Activated naive CD8-positive, alpha-beta T cell treated with anti-CD3 and anti-CD28 coated beads, Interleukin-2, amount 50 U/mL, for 24 hours (primary cell): ENCODE results near the gene NME7.

Source experiments
- ATAC-seq: fragments of 150-1000 bp; cut with Tn5 transposase; one replicate; pipeline ENCODE4 v1.10.0; 2021
- DNase-seq: peaks from one replicate; pipeline ENCODE4 v3.0.0; 2021
- H3K27ac Mint-ChIP-seq: one replicate; pipeline ENCODE4 v1.8.0; 2021; ENCODE audit warnings: mild to moderate bottlenecking, mixed read lengths
- H3K27me3 Mint-ChIP-seq: one replicate; pipeline ENCODE4 v1.8.0; 2021; ENCODE audit warnings: mixed read lengths
- H3K36me3 Mint-ChIP-seq: one replicate; pipeline ENCODE4 v1.8.0; 2021; ENCODE audit warnings: low read depth, mixed read lengths
- H3K4me1 Mint-ChIP-seq: one replicate; pipeline ENCODE4 v1.8.0; 2021; ENCODE audit warnings: mixed read lengths
- H3K4me3 Mint-ChIP-seq: one replicate; pipeline ENCODE4 v1.8.0; 2021; ENCODE audit warnings: mild to moderate bottlenecking, moderate library complexity, mixed read lengths
- H3K9me3 Mint-ChIP-seq: one replicate; pipeline ENCODE4 v1.8.0; 2021; ENCODE audit warnings: mixed read lengths

The NME7 gene

DNA sequence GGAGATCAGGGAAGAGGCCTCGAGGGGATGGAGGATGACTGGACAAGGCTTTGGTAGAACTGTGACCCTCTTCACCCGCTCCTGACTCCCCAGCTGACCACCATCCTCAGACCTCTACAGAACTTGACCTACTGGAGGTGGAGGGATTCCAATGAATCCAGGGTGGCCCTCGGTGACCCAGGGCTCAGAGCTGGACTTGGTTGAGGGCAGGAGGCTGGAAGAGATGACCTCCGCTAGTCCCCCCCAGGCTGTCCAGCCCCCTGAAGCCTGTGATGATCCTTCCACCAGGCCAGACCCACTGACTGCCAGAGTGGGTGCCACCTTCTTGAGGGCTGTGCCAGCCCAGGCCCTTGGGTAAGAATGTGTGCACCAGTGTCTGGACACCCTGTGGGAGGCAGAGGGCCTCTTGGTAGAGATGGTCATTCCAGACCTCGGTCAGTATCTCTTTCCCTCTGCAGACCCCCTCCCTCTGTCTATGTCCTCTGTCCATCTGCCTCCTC lies 216.2 kb downstream of the NME7 start:
- ATAC-seq (no peak), DNase-seq (no peak)
- no peaks in the 10 kb centered on the region for H3K9me3 Mint-ChIP-seq
- no peak overlapping the region for H3K27ac Mint-ChIP-seq
- peaks cover 3% of the 10 kb centered on the region for H3K36me3 Mint-ChIP-seq
- H3K4me3 Mint-ChIP-seq = no peak overlapping the region
- no peaks in the 10 kb centered on the region for H3K27me3 Mint-ChIP-seq
- no peaks in the 10 kb centered on the region for H3K4me1 Mint-ChIP-seq

DNA sequence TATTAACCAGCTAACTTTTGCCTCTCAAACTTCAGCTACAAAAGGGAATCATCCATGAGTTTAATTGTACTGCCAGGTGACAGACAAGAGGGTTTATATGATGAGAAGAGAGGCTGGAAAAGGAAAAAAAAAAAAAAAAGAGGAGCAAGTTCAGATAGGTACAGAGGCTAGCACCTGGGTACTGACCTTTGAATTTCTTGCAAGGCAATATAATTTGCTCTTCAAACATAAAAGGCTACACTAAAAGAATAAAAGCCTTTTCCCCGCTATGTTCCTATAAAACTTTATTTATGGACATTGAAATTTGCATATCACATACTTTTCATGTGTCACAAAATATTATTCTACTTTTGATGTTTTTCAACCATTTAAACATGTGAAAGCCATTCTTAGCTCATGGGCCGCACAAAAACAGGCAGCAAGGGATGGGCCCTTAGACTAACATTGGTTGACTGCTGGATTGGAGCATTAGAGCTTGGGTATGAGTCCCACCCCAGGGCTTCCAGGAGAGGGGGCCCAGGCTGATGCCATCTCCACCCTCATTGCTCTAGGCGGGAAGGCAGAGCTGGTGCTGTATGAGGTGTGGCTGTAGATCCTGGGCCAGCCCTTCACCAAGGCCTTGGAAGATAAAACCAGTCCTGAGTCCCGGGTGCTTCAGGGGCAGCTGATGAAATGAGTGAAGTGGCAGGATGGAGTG lies 216.8 kb downstream of the NME7 start:
- DNase-seq (no peak), ATAC-seq (no peak)
- Mint-ChIP-seq H3K27ac (no peak overlapping the region), H3K4me3 (no peak overlapping the region), H3K4me1 (no peaks in the 10 kb centered on the region), H3K36me3 (peaks cover 3% of the 10 kb centered on the region), H3K9me3 (no peaks in the 10 kb centered on the region), H3K27me3 (no peaks in the 10 kb centered on the region)

- no peak for DNase-seq
- H3K9me3 Mint-ChIP-seq = no peaks in the 10 kb centered on the region
- ATAC-seq = no peak
- no peaks in the 10 kb centered on the region for H3K36me3 Mint-ChIP-seq
- no peaks in the 10 kb centered on the region for H3K27me3 Mint-ChIP-seq
- no peaks in the 10 kb centered on the region for H3K4me1 Mint-ChIP-seq
- H3K27ac Mint-ChIP-seq = no peak overlapping the region
- H3K4me3 Mint-ChIP-seq = no peak overlapping the region
Observed at GRCh38 chr1:169149555-169150286, 217.9 kb downstream of the NME7 start.

DNA sequence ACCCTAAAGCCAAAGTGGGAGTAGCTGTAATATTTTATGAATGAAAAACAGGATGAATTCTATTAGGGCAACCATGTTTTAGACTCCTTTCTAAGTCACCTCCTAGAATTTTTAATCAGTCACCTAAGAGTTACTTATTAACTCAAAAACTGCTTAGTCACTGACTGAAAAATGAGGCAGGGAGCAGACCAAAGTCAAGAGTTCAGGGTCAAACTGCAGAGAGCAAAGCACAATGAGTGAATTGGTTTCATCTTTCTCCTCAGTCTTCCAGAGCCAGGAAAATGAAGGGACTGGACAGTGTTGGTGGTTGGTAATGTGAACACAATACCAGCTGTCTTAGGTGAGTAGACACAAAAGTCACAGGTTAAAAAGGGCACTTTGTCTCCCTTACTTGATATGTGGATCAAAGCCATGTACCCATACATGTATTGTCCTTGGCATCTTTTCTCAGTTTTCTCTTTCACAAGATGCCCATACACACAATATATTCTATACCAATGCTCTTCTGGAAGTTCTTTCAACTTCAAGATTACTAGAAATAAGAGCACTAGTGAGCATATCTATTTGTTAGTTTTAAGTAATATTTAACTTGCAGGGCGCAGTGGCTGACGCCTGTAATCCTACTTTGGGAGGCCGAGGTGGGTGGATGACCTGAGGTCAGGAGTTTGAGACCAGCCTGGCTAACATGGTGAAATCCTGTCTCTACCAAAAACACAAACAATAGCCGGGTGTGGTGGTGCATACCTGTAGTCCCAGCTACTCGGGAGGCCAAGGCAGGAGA lies 218.9 kb downstream of the NME7 start:
- ATAC-seq = no peak
- H3K36me3 Mint-ChIP-seq = no peaks in the 10 kb centered on the region
- no peak overlapping the region for H3K27ac Mint-ChIP-seq
- H3K9me3 Mint-ChIP-seq = no peaks in the 10 kb centered on the region
- H3K4me1 Mint-ChIP-seq = no peaks in the 10 kb centered on the region
- no peaks in the 10 kb centered on the region for H3K27me3 Mint-ChIP-seq
- no peak overlapping the region for H3K4me3 Mint-ChIP-seq
- no peak for DNase-seq

- Mint-ChIP-seq H3K9me3 (no peaks in the 10 kb centered on the region), H3K36me3 (no peaks in the 10 kb centered on the region), H3K4me3 (no peak overlapping the region), H3K27ac (no peak overlapping the region), H3K4me1 (no peaks in the 10 kb centered on the region), H3K27me3 (no peaks in the 10 kb centered on the region)
- DNase-seq (no peak), ATAC-seq (no peak)
Observed at GRCh38 chr1:169146576-169147214, 220.9 kb downstream of the NME7 start.

DNA sequence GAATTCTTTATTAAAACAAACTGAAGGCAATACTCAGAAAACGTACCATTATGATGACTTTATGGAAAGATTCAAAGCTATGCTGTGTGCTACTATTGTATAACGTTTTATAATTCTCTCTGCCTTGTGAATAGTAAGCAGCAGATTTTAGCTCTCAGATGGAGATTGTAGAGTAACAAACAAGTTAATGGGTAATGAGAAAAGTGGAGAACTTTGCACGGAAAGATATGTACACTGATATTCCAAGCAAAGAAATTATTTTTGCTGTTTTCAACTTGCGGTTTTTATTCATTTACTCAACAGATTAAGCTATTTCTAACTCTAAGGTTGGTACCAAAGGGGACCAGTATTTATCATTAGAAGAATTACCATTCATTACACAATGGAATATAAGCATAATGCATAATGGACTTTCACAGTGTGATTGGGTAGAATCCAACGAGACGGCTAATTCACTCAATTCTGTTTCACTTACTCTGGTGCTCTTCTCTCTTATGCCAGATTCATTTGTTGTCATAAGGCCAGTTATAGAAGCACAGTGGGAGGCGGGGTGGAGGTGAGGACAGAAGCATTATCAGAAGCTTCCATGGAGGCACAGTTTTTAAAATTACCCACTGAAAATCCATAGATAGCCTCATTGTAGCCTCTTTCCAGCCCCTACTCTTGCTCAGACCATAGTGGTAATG lies 222.5 kb downstream of the NME7 start:
- H3K4me1 Mint-ChIP-seq = peaks cover 4% of the 10 kb centered on the region
- no peak overlapping the region for H3K27ac Mint-ChIP-seq
- DNase-seq (no peak), ATAC-seq (no peak)
- H3K9me3 Mint-ChIP-seq = no peaks in the 10 kb centered on the region
- no peaks in the 10 kb centered on the region for H3K36me3 Mint-ChIP-seq
- H3K4me3 Mint-ChIP-seq = no peak overlapping the region
- H3K27me3 Mint-ChIP-seq = no peaks in the 10 kb centered on the region

DNA sequence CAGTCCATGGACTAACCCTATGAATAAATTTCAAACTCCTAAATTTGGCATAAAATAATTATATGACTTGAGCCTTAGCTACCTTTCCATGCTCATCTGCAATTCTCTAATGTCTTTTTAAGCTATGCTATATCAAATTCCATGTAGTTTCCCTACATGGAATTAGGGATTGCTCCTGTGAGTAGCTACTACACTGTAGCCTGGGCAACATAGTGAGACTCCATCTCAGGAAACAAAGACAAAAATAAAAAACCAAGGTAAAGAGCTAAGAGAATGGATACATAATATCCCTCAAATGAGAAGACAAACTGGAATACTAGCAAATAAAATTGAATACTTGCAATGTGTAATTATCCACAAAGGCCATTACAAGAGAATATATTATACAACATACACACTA lies 223.6 kb downstream of the NME7 start:
- ATAC-seq (no peak), DNase-seq (no peak)
- no peaks in the 10 kb centered on the region for H3K36me3 Mint-ChIP-seq
- peaks cover 12% of the 10 kb centered on the region for H3K4me1 Mint-ChIP-seq
- H3K27me3 Mint-ChIP-seq = no peaks in the 10 kb centered on the region
- no peaks in the 10 kb centered on the region for H3K9me3 Mint-ChIP-seq
- no peak overlapping the region for H3K4me3 Mint-ChIP-seq
- no peak overlapping the region for H3K27ac Mint-ChIP-seq

DNA sequence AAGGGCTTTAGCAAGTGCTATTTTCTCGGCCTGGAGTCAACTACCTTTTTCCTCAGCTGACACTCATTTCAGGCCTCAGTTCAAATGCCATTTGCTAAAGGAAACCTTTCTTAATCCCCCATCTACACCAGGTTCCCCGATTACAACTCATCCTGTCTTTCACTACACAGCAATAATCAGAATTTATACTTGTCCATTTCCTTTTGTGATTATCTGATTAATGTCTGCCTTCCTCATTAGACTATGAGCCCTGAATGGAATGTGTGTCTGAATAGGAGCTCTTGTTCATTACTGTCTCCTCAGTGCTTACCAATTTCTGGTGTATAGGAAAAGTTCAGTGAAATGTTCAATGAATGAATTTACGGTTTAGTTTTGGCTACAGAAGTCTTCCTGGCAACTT lies 224.3 kb downstream of the NME7 start:
- H3K4me1 Mint-ChIP-seq = peaks cover 18% of the 10 kb centered on the region
- DNase-seq (no peak), ATAC-seq (no peak)
- no peaks in the 10 kb centered on the region for H3K36me3 Mint-ChIP-seq
- H3K27ac Mint-ChIP-seq = no peak overlapping the region
- H3K27me3 Mint-ChIP-seq = no peaks in the 10 kb centered on the region
- no peaks in the 10 kb centered on the region for H3K9me3 Mint-ChIP-seq
- H3K4me3 Mint-ChIP-seq = no peak overlapping the region

- no peaks in the 10 kb centered on the region for H3K9me3 Mint-ChIP-seq
- DNase-seq = no peak
- no peaks in the 10 kb centered on the region for H3K27me3 Mint-ChIP-seq
- no peaks in the 10 kb centered on the region for H3K36me3 Mint-ChIP-seq
- H3K4me1 Mint-ChIP-seq = peaks cover 23% of the 10 kb centered on the region
- H3K4me3 Mint-ChIP-seq = no peak overlapping the region
- no peak for ATAC-seq
- H3K27ac Mint-ChIP-seq = no peak overlapping the region
Observed at GRCh38 chr1:169142129-169142528, 225.5 kb downstream of the NME7 start.

DNA sequence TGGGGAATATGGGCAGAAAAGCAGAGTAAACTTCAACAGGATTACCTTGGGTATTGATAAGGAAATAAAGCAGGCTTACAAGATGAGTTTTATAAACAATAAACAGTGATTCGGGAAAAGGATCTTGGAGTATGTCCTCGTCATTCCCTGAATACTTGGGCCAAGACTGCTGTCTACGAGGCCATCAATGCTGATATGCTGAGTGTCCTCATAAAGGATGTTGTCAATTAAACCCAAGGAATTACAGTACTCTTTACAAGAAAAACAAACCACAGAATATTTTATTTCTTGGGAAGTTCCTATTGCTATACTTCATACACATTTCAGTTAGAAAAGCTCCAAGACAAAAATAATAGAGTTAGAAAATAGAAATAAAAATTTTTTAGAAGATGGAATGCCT lies 226.2 kb downstream of the NME7 start:
- no peak for ATAC-seq
- H3K4me3 Mint-ChIP-seq = no peak overlapping the region
- peaks cover 24% of the 10 kb centered on the region for H3K4me1 Mint-ChIP-seq
- H3K27me3 Mint-ChIP-seq = no peaks in the 10 kb centered on the region
- no peak for DNase-seq
- H3K27ac Mint-ChIP-seq = no peak overlapping the region
- H3K9me3 Mint-ChIP-seq = no peaks in the 10 kb centered on the region
- H3K36me3 Mint-ChIP-seq = no peaks in the 10 kb centered on the region

DNA sequence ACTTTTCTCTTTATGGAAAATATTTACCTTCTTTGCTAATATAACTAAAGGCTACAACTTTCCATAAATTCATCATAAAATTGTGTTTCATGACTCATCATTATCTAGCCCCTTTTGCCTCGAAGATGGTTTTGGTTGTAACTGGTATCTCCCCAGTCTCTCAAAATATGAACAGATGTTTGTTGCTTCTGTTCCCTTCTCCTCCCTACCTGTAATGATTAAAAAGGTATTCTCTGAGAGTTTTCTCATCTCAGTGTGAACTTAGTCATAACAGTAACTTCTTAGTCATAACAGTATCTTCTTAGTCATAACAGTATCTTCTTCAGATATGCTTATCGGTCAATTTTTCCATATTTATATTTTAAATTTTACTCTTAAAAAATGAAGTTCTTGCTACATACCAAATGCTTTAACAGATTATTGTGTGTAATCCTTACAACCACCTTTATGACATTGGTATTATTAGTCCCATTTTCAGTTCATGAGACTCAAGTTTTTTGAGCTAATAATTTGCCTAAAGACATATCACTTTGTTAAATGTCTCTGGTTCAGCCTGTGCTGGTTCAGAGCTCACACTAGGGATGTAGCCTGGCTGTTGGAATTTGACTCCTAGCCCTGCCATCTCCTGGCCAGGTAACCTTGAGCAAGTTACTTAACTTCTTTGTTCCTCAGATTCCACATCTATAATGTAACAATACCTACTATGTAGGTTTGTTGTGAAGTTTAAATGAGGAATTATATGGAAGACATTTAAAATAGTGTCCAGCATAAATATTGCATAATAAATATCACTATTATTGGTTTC lies 228.5 kb downstream of the NME7 start:
- no peaks in the 10 kb centered on the region for H3K9me3 Mint-ChIP-seq
- peak overlapping the region; percentile 7 for H3K4me3 Mint-ChIP-seq

DNA sequence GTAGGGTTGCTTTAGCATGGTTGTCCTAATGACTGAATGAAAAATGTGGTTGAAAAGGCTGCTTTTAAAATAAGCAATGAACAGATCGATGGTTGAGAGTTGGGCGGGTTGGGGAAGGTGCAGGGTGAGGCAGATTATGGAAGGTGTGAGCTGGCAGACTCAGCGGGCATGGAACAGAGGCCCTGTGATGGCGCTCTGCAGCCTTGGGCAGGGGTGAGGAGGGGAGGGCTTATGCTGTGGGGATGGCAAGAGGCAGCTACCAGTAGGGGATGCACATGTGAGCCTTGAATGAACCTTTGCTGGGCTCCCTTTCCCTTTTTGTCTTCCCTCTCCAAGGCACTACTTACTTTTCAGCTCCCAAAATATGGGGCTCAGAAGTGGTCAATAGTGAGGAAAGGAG lies 230.2 kb downstream of the NME7 start:
- H3K9me3 Mint-ChIP-seq = no peaks in the 10 kb centered on the region
- peaks cover 4% of the 10 kb centered on the region for H3K36me3 Mint-ChIP-seq
- H3K27me3 Mint-ChIP-seq = no peaks in the 10 kb centered on the region
- H3K4me1 Mint-ChIP-seq = peaks cover 27% of the 10 kb centered on the region
- DNase-seq (no peak), ATAC-seq (no peak)
- no peak overlapping the region for H3K27ac Mint-ChIP-seq
- no peak overlapping the region for H3K4me3 Mint-ChIP-seq

More for the DNA sequence above, 228.5 kb downstream of the NME7 start:
- Mint-ChIP-seq H3K27ac (peak overlapping the region; percentile 76), H3K27me3 (no peaks in the 10 kb centered on the region), H3K4me1 (peaks cover 24% of the 10 kb centered on the region), H3K36me3 (no peaks in the 10 kb centered on the region)
- DNase-seq (no peak), ATAC-seq (peak; percentile 89)

DNA sequence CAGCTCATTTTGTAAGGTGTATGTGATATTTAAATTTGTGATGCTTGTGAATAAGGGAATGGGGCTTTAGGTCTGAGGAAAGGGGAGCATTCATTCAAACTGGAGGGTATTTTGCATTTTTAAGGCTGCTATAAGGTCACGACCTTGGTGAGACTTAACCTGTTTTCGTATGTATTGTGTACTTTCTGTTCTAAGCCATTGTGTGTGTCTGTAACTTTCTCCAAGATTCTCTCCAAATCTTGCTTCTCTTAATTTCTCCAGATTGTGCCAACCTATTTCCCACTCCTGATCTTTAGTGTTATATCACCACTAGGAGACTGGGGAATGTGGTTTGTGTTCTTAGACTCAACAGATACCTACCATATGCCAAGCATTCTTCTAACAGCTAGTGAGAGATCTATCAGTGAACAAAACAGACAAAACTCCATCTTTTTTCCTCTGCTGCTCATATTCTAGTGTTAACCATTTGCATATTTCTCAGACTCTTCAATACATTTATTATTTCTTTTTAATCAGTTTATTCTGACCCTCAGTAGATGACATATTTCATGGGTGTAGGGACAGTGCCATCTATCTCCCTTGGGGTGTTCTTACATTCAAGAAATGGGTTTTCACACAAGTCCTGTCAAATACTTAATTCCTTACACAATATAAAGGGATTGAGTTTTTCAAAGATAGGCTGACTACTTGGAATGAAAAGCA lies 233.6 kb downstream of the NME7 start:
- Mint-ChIP-seq H3K27ac (no peak overlapping the region), H3K4me1 (peaks cover 19% of the 10 kb centered on the region), H3K9me3 (no peaks in the 10 kb centered on the region), H3K36me3 (peaks cover 11% of the 10 kb centered on the region), H3K4me3 (no peak overlapping the region), H3K27me3 (no peaks in the 10 kb centered on the region)
- no peak for DNase-seq
- no peak for ATAC-seq
